Ectodermal cell (in vitro differentiated cells): ENCODE data around the gene FIS1.

Experiments used
- H3K27ac ChIP-seq: 2 replicates; pipeline ENCODE4 v1.7.0; 2013; ENCODE audit warnings: mild to moderate bottlenecking, low read depth, low read length; ENCODE audit not compliant: insufficient read depth, poor library complexity, severe bottlenecking
- H3K27me3 ChIP-seq: 2 replicates; pipeline ENCODE4 v1.7.0; 2013; ENCODE audit warnings: mild to moderate bottlenecking, low read length; ENCODE audit not compliant: insufficient read depth, control insufficient read depth, poor library complexity, severe bottlenecking
- H3K36me3 ChIP-seq: one replicate; pipeline ENCODE4 v1.7.0; 2013; ENCODE audit warnings: low read length; ENCODE audit not compliant: control insufficient read depth, insufficient read depth
- H3K4me1 ChIP-seq: one replicate; pipeline ENCODE4 v1.7.0; 2013; ENCODE audit warnings: low read length; ENCODE audit not compliant: control insufficient read depth, insufficient read depth
- H3K4me3 ChIP-seq: 2 replicates; pipeline ENCODE4 v1.7.0; 2013; ENCODE audit warnings: low read depth, low read length, control low read depth; ENCODE audit not compliant: insufficient read depth
- H3K9me3 ChIP-seq: 2 replicates; pipeline ENCODE4 v1.7.0; 2013; ENCODE audit warnings: mild to moderate bottlenecking, low read length, moderate library complexity; ENCODE audit not compliant: control insufficient read depth
- WGBS, 2 experiments: methylation state at CpG; one replicate each; pipeline ENCODE4 v1.1.7; 2013; ENCODE audit warnings: missing lambda C conversion rate in 2 of 2; 5-methylcytosine and 5-hydroxymethylcytosine counted together

Gene FIS1

DNA sequence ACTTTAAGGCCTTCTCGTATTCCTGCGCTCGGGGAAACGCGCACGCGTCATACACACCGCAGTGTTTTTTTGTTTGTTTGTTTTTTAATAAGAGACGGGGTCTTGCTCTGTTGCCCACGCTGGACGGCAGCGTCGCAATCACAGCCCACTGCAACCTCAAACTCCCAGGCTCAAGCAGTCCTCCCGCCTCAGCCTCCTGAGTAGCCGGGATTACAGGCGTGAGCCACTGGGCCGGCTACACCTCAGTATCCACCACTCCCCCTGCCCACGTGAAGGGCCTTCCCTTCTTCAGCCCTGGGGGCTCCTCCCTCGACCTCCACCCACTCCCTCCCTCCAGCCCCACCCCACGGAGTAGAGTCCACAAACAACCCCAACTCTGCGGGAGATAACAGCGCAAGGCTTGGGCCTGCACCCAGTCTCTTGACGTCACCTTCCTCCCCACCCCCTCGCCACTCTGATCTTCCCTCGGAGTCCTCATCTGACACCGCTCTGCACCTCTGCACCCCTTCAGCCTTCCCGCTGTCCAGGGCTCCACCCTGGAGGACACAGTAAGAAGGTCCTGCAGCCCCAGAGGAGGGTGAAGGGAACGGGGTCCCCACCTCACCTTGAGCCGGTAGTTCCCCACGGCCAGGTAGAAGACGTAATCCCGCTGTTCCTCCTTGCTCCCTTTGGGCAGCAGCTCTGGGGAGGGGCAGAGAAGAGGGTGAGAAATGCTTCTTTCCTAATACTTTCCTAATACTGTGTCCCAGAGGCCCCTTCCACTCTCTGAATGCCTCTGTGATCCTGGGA, 4.5 kb downstream of the FIS1 start:
- Histone ChIP-seq H3K9me3 (no peaks in the 10 kb centered on the region), H3K4me3 (no peak overlapping the region), H3K27ac (no peak overlapping the region), H3K36me3 (peaks cover 4% of the 10 kb centered on the region), H3K4me1 (peaks cover 8% of the 10 kb centered on the region), H3K27me3 (no peaks in the 10 kb centered on the region)
- 94 to 95% methylated on average over 32 of the region's 32 CpGs for WGBS, 2 experiments

GRCh38 chr7:101239951-101240220, 5.0 kb downstream of the FIS1 start:
- Histone ChIP-seq H3K36me3 (peaks cover 4% of the 10 kb centered on the region), H3K4me3 (no peak overlapping the region), H3K27ac (no peak overlapping the region), H3K9me3 (no peaks in the 10 kb centered on the region), H3K27me3 (no peaks in the 10 kb centered on the region), H3K4me1 (peaks cover 8% of the 10 kb centered on the region)
- 93 to 95% methylated on average over 9 of the region's 9 CpGs for WGBS, 2 experiments

GRCh38 chr7:101239191-101239950, 5.5 kb downstream of the FIS1 start:
- no peak overlapping the region for H3K27ac ChIP-seq
- peaks cover 4% of the 10 kb centered on the region for H3K36me3 ChIP-seq
- H3K4me1 ChIP-seq, result peaks cover 8% of the 10 kb centered on the region
- no peak overlapping the region for H3K4me3 ChIP-seq
- no peaks in the 10 kb centered on the region for H3K9me3 ChIP-seq
- H3K27me3 ChIP-seq, result no peaks in the 10 kb centered on the region
- 89 to 92% methylated on average over 27 of the region's 27 CpGs for WGBS, 2 experiments

DNA sequence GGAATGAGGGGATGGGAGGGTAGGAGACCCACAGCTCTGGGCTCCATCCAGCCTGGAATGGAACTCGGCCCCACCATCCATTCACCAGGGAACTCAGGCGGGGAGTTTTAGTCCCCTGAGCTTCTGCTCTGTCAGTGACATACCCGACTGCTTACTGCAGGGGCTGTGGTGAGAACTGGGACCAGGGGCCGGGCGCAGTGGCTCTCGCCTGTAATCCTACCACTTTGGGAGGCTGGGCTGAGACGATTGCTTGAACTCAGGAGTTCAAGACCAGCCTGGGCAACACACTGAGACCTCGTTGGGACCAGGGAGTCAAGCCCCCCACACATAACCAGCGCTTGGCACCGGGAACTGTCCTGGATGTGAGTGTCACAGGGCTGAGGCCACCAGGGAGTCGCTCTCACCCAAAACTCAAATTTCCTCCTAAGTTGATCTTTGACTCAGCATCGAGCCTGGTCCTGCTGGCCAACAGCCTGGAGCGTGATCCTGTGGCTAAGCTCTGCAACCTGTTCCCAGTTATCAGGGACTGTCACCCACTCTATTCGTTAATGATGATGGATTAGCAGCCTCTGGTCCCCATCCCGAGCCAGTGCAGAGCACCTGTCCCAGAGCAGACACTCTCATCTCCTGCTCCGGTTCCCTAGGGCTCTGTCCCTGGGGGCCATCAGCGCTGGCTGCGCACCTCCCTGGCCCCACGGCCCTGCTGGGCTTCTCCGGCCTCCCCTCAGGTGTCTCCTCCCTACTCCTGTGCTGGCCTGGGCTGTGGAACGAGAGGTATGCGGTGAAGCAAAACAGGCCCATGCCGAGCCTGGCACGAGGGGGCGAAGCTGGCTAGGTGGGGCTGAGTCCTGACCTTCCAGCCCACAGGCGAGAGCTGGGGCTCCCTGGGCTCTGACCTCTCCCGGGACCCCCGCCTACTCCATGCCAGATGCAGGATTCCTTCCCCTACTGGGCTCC, 6.4 kb downstream of the FIS1 start:
- H3K4me3 ChIP-seq, result no peak overlapping the region
- no peak overlapping the region for H3K27ac ChIP-seq
- H3K27me3 ChIP-seq, result no peaks in the 10 kb centered on the region
- H3K36me3 ChIP-seq, result peaks cover 4% of the 10 kb centered on the region
- peaks cover 8% of the 10 kb centered on the region for H3K4me1 ChIP-seq
- 84 to 86% methylated on average over 28 of the region's 28 CpGs for WGBS, 2 experiments
- no peaks in the 10 kb centered on the region for H3K9me3 ChIP-seq

DNA sequence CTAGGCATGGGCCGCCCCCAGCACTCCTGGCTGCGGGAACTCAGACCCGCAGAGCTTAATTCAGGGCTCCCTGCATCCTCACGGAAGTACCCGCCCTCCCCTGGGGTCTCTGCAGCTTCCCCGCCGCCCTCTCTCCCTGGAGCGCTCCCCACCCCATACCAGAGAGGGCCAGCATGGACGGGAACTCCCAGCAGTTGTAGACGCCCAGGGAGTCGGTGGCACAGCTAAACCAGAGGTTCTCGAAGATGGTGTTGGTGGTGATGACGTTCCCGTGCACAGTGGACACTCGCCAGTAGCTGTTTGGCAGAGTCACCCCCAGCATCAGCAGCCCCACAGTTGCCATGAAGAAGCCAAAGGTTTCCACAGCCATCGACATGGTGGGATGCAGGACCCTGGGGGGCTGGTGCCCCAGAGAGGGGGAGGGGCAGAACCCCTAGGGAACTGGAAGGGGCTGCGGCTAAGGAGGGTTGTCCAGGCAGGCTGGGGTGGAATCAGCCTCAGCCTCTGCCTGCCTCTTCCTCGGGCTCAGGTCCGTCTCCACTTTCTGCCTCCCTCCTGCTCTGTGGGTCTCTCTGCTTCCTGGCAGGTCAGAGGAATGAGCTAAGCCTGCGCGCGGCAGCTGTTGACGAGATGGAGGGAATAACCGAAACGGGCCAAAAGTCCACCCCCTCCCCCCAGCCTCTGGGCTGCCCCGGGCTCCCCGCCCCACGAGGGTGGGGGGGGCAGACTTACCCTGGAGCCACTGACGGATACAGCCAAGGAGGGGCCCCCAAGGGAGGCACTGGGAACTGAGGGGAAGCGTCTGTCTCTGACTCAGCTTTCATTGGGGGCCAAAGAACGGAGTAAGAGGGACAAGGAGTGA, 7.4 kb downstream of the FIS1 start, which contains the start of gene CLDN15:
TSS of gene CLDN15 (minus strand) at position 597 of the 862 bp plus-strand sequence. CDS start at position 376, 221 bp downstream.
- peaks cover 4% of the 10 kb centered on the region for H3K36me3 ChIP-seq
- 85 to 88% methylated on average over 31 of the region's 31 CpGs for WGBS, 2 experiments
- peaks cover 4% of the 10 kb centered on the region for H3K27me3 ChIP-seq
- H3K9me3 ChIP-seq, result no peaks in the 10 kb centered on the region
- H3K4me1 ChIP-seq, result peaks cover 12% of the 10 kb centered on the region
- H3K27ac ChIP-seq, result no peak within 1 kb of the TSS
- no peak within 1 kb of the TSS for H3K4me3 ChIP-seq

DNA sequence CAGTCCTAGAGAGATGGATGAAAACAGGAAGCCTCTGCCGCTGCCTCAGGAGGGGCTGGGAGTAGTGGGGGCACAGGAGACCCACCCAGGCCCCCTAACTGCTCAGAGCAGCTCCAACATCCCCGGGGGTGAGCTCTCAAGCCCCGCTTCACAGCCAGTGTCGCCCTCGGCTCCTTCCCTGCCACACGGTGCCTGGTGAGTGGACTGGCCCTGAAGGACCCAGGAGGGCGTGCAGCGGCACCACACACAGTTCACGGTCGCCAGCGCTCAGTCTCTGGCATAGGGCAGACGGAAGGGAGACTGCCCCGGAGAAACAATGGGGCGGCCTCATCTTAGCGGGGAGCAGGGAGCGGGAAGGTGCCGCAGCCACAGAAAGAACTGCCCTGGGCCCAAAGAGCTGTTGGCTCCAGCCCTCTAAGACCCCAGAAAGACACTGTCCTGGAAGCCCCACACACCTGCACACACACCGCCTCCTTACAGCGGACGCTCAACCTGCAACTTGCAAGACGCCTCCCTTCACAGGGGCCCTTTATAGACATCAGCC, 8.5 kb downstream of the FIS1 start:
- Histone ChIP-seq H3K27ac (no peak overlapping the region), H3K36me3 (peaks cover 4% of the 10 kb centered on the region), H3K4me3 (no peak overlapping the region), H3K4me1 (peaks cover 22% of the 10 kb centered on the region), H3K27me3 (peaks cover 5% of the 10 kb centered on the region), H3K9me3 (no peaks in the 10 kb centered on the region)
- WGBS, 2 experiments, result 95% methylated on average over 21 of the region's 21 CpGs

- H3K27me3 ChIP-seq, result peaks cover 5% of the 10 kb centered on the region
- peaks cover 22% of the 10 kb centered on the region for H3K4me1 ChIP-seq
- H3K27ac ChIP-seq, result no peak overlapping the region
- no peak overlapping the region for H3K4me3 ChIP-seq
- 84 to 88% methylated on average over 9 of the region's 9 CpGs for WGBS, 2 experiments
- H3K9me3 ChIP-seq, result no peaks in the 10 kb centered on the region
- peaks cover 4% of the 10 kb centered on the region for H3K36me3 ChIP-seq
Observed at GRCh38 chr7:101235522-101235921, 9.4 kb downstream of the FIS1 start.

- H3K27me3 ChIP-seq, result peaks cover 5% of the 10 kb centered on the region
- no peak overlapping the region for H3K4me3 ChIP-seq
- WGBS, 2 experiments, result 78 to 79% methylated on average over 11 of the region's 11 CpGs
- H3K4me1 ChIP-seq, result peaks cover 22% of the 10 kb centered on the region
- no peaks in the 10 kb centered on the region for H3K9me3 ChIP-seq
- H3K36me3 ChIP-seq, result peaks cover 4% of the 10 kb centered on the region
- no peak overlapping the region for H3K27ac ChIP-seq
Observed at GRCh38 chr7:101235050-101235449, 9.8 kb downstream of the FIS1 start.

DNA sequence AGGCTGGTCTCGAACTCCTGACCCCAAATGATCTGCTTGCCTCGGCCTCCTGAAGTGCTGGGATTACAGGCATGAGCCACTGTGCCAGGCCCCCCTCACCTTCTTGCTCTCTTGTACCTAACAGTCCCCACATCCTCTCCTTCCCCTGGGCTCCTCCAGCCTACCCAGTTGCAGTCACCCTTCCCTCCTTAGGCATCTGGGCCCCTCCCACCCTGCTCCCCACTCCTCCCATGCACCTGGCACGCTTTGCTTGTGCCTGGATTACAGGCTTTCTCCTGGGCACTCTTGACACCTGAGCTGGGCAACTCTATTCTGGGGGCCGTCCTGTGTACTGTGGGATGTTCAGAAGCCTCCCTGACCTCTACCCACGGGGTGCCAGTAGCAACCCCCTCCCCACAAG, 10.2 kb downstream of the FIS1 start:
- Histone ChIP-seq H3K9me3 (no peaks in the 10 kb centered on the region), H3K36me3 (peaks cover 4% of the 10 kb centered on the region), H3K27ac (no peak overlapping the region), H3K27me3 (peaks cover 5% of the 10 kb centered on the region), H3K4me1 (peaks cover 22% of the 10 kb centered on the region), H3K4me3 (no peak overlapping the region)
- 87 to 89% methylated on average over 5 of the region's 5 CpGs for WGBS, 2 experiments
